ENCODE measurements around the gene ART3.

DNA sequence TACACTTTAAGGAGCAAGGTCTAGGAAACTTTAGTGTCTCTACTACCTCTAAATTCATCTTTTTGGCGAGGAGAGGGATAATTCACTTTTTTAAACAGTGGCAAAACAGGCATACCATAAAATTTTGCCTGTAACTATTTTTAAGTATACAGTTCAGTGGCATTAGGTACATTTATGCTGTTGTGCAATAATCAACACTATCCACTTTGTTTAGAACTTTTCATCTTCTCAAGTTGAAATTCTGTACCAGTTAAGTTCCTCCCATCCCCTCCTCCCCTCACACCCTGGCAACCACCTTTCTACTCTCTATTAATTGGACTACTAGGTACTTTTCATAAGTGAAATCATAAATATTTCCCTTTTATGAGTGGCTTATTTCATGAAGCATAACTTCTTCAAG lies 42.3 kb downstream of the ART3 start:
- TF ChIP-seq, protein P1, sequence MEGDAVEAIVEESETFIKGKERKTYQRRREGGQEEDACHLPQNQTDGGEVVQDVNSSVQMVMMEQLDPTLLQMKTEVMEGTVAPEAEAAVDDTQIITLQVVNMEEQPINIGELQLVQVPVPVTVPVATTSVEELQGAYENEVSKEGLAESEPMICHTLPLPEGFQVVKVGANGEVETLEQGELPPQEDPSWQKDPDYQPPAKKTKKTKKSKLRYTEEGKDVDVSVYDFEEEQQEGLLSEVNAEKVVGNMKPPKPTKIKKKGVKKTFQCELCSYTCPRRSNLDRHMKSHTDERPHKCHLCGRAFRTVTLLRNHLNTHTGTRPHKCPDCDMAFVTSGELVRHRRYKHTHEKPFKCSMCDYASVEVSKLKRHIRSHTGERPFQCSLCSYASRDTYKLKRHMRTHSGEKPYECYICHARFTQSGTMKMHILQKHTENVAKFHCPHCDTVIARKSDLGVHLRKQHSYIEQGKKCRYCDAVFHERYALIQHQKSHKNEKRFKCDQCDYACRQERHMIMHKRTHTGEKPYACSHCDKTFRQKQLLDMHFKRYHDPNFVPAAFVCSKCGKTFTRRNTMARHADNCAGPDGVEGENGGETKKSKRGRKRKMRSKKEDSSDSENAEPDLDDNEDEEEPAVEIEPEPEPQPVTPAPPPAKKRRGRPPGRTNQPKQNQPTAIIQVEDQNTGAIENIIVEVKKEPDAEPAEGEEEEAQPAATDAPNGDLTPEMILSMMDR (IDR thresholded peaks at IDR 0.05 in 2 of 3, conservative IDR thresholded peaks at IDR 0.05 in 1 of 3; ENCODE audit: insufficient read depth in 2 of 3, low read depth in 1 of 3, low read length in 3 of 3): no peak
- TF ChIP-seq BCLAF1 (IDR thresholded peaks at IDR 0.05; ENCODE audit: borderline replicate concordance in 1 of 2, control insufficient read depth in 1 of 2, low read depth in 2 of 2, low read length in 1 of 2) (no peak), TBP (optimal IDR thresholded peaks at IDR 0.05; ENCODE audit: low read depth, low read length) (no peak)
